Testis (tissue), 3 donors: Measurements from ENCODE around the gene OLFML2A. TPM values are rescaled to one million over a fixed set of nuclear protein-coding genes. Genes with fewer than 3 reads are reported as not detected.
"Not testable (repeated sequence)": the region's sequence is repeated elsewhere in the genome, so short reads cannot be mapped to it uniquely, and the experiment has no call there.

ENCODE experiments used
- DNase-seq: peaks from one replicate; pipeline ENCODE4 v3.0.0-alpha.2; 2019
- H3K27ac ChIP-seq, 2 donors: fragments of 200-600 bp; sonication (generic); one replicate each; pipeline ENCODE4 v1.5.1; 2019
- H3K27me3 ChIP-seq: fragments of 200-600 bp; sonication (generic); one replicate; pipeline ENCODE4 v1.5.1; 2019
- H3K36me3 ChIP-seq: fragments of 200-600 bp; sonication (generic); one replicate; pipeline ENCODE4 v1.5.1; 2017; ENCODE audit warnings: low read depth; ENCODE audit errors: missing control alignments
- H3K4me1 ChIP-seq: fragments of 200-600 bp; sonication (generic); one replicate; pipeline ENCODE4 v1.5.1; 2019
- H3K4me3 ChIP-seq, 2 donors: fragments of 200-600 bp; sonication (generic); one replicate each; pipeline ENCODE4 v1.5.1; 2017 to 2019
- H3K9me3 ChIP-seq: fragments of 200-600 bp; sonication (generic); one replicate; pipeline ENCODE4 v1.5.1; 2017
- CTCF ChIP-seq, 3 experiments: fragments of 450-650 bp in 2 of 3; fragments of 200-600 bp in 1 of 3; sonication (generic) in 1 of 3; IDR thresholded peaks; one replicate each; pipeline ENCODE4 v1.5.1; 2016 to 2019; ENCODE audit warnings: antibody characterized with exemption in 3 of 3, mild to moderate bottlenecking in 2 of 3, moderate library complexity in 1 of 3
- POLR2A ChIP-seq: fragments of 450-650 bp; IDR thresholded peaks from one replicate; pipeline ENCODE4 v1.6.1; 2017; ENCODE audit warnings: antibody characterized with exemption, mild to moderate bottlenecking, moderate library complexity
- WGBS, 2 donors: methylation state at CpG; one replicate each; pipeline ENCODE4 v1.1.5; 2018; 5-methylcytosine and 5-hydroxymethylcytosine counted together
- intact Hi-C: fragments of 100-400 bp; cut with DNase I; formaldehyde crosslinking; loops from one replicate; pipeline ENCODE4 v1.15.1; 2023; ENCODE audit warnings: low total_unique reads
- polyA plus RNA-seq: library from polyadenylated mRNA; stranded (reverse); fragments of 350-450 nt; fragmentation: Illumina TruSeq; extraction: RNeasy Lipid Tissue Mini Kit (QIAGEN cat#74804); gene quantifications from one replicate; pipeline ENCODE4 v1.2.3, GENCODE V29; 2014; ENCODE audit warnings: low read depth, low replicate concordance; ENCODE audit not compliant: insufficient read depth
- total RNA-seq, 2 donors: library from RNA; depleted of rRNA; stranded (reverse); fragments of >200 nt; gene quantifications; one replicate each; pipeline ENCODE4 v1.2.3, GENCODE V29; 2016

The OLFML2A gene
- total and polyA plus RNA-seq, 3 donors from 2014 or later = 2.6 to 5.2 (median 4.0) TPM

DNA sequence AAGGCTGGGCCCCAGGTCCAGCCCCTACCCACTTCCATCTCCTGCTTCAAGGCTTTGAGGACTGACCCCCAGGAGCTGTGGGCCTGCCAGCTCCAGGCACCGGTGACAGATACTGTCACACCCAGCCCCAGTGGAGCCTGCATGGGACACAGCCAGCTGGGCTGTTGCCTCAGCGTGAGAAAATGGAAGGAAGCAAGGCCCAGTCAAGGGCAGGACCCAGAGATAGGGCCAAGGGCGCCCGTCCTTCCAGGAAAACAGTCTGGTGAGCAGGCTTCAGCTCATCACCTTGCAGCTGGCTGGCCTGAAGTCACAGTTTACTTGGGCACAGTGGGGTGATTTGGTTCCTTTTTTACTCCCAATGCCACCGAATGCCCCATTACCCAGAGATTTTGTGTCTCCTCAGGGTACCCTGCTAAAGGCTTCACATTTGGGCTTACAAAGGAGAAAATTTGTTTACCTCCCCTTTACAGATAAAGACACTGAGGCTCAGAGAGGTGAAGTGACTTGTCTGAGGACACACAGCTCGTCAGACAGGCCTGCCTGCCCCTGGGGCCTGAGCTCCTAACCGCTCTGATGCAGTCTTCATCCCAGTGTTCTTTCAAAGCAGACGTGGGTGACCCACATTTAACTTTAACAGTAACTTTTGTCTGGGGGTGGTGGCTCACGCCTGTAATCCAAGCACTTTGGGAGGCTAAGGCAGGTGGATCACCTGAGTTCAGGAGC is 54.9 kb downstream of the OLFML2A start:
- Histone ChIP-seq H3K4me1 (peaks cover 27% of the 10 kb centered on the region), H3K27me3 (no peaks in the 10 kb centered on the region), H3K36me3 (no peaks in the 10 kb centered on the region), H3K27ac (no peak overlapping the region), H3K4me3 (no peak overlapping the region), H3K9me3 (no peaks in the 10 kb centered on the region)
- DNase-seq = peak; percentile 74
- intact Hi-C loops = no loop called here
- 52 to 70% methylated on average over 9 of the region's 9 CpGs for WGBS, 2 donors
- TF ChIP-seq CTCF (IDR thresholded peaks at IDR 0.05) (no peak), POLR2A (no peak)

DNA sequence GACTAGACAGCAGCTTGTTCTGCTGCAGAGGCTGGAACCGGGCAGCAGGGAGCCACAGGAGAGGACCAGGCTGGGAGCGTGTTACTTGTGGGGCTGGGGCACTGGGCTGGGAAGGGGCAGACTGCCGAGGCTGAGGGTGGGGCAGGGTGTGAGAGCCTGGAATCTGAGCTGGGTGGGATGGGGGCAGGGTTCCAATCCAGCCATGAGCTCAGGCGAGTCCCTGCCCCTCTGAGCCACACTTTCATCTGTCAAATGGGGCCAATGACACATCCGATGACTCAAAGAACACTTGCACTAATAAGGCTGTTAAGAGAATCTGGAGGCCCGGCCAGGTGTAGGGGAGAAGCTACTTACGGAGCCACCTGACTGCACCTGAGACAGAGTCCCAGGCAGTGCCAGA is 57.7 kb downstream of the OLFML2A start:
- intact Hi-C loops = no loop called here
- H3K4me3 ChIP-seq = no peak overlapping the region
- no peak for TF ChIP-seq POLR2A
- TF ChIP-seq CTCF (IDR thresholded peaks at IDR 0.05) = no peak
- DNase-seq = no peak
- WGBS, 2 donors = 84 to 90% methylated on average over 7 of the region's 7 CpGs
- H3K36me3 ChIP-seq = no peaks in the 10 kb centered on the region
- H3K27me3 ChIP-seq = no peaks in the 10 kb centered on the region
- H3K27ac ChIP-seq = peak overlapping the region in 1 of 2 donors; percentile 10
- no peaks in the 10 kb centered on the region for H3K9me3 ChIP-seq
- peaks cover 29% of the 10 kb centered on the region for H3K4me1 ChIP-seq

DNA sequence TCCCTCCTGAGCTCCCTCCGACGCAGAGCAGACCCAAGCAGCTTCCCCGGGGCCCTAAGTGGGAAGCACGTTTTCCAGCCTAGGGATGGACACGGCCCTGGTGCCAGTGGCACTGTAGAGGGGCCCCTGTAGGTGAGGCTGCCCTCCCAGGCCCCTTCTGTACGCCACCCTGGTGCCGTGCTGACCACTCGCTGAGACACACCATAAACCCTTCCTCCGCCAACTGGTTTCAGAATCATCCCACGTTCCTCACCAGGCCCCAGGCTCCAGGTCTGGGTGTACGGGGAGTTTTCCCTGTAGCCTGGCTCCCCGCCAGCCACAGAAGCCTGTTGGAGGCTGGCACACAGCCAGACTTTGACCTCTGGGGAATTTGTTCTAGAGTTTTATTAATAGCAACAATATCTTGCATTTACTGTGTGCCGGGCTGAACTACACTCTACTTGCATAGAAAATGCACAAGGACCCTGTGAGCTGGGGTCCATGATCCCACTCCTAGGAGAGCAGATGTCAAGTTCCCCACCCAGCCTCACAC is 58.2 kb downstream of the OLFML2A start:
- Histone ChIP-seq H3K36me3 (no peaks in the 10 kb centered on the region), H3K27me3 (no peaks in the 10 kb centered on the region), H3K4me1 (peaks cover 34% of the 10 kb centered on the region), H3K9me3 (no peaks in the 10 kb centered on the region), H3K27ac (peak overlapping the region in 1 of 2 donors; percentile 10), H3K4me3 (no peak overlapping the region)
- DNase-seq = peak; percentile 86
- intact Hi-C loops = no loop called here
- TF ChIP-seq POLR2A (no peak), CTCF (IDR thresholded peaks at IDR 0.05) (no peak)
- WGBS, 2 donors = 44 to 51% methylated on average over 8 to 13 of the region's 13 CpGs

GRCh38 chr9:124838132-124838531 is 61.2 kb downstream of the OLFML2A start:
- peaks cover 22% of the 10 kb centered on the region for H3K4me1 ChIP-seq
- H3K27me3 ChIP-seq, H3K4me3 ChIP-seq, intact Hi-C loops, H3K36me3 ChIP-seq, H3K9me3 ChIP-seq, H3K27ac ChIP-seq: not testable (repeated sequence)
- 45 to 56% methylated on average over 5 of the region's 5 CpGs for WGBS, 2 donors
- peak; percentile 71 for DNase-seq

GRCh38 chr9:124838567-124839275 is 61.8 kb downstream of the OLFML2A start:
- not testable (repeated sequence) for H3K9me3 ChIP-seq, H3K4me3 ChIP-seq

More at GRCh38 chr9:124838567-124839275, 61.8 kb downstream of the OLFML2A start:
- H3K27me3 ChIP-seq, H3K36me3 ChIP-seq, DNase-seq, intact Hi-C loops, H3K27ac ChIP-seq: not testable (repeated sequence)
- WGBS, 2 donors = 26 to 65% methylated on average over 2 to 23 of the region's 52 CpGs
- peaks cover 22% of the 10 kb centered on the region for H3K4me1 ChIP-seq
